Osteoblast (primary cell): ENCODE data around the gene ZRANB3. TPM values are rescaled to one million over a fixed set of nuclear protein-coding genes. Genes with fewer than 3 reads are reported as not detected.

Experiments
- DNase-seq: peaks from one replicate; pipeline ENCODE4 v3.0.0; 2011; ENCODE audit warnings: low spot score, mixed read lengths; ENCODE audit not compliant: insufficient read length; ENCODE audit errors: missing footprints
- H2AFZ ChIP-seq: 2 replicates; pipeline ENCODE4 v1.6.0; 2011; ENCODE audit warnings: mild to moderate bottlenecking, low read length
- H3K27ac ChIP-seq: 2 replicates; pipeline ENCODE4 v1.5.1; 2011; ENCODE audit warnings: mild to moderate bottlenecking, low read depth, low read length, moderate library complexity
- H3K27me3 ChIP-seq: 2 replicates; pipeline ENCODE4 v1.6.0; 2012; ENCODE audit warnings: mild to moderate bottlenecking, control low read depth, inconsistent platforms, low read length, moderate library complexity; ENCODE audit not compliant: insufficient read depth
- H3K36me3 ChIP-seq: 2 replicates; pipeline ENCODE4 v1.5.1; 2011; ENCODE audit warnings: mild to moderate bottlenecking, low read length, control low read depth, moderate library complexity; ENCODE audit not compliant: insufficient read depth
- H3K4me1 ChIP-seq: 2 replicates; pipeline ENCODE4 v1.5.1; 2011; ENCODE audit warnings: mild to moderate bottlenecking, low read length, control low read depth, moderate library complexity; ENCODE audit not compliant: insufficient read depth
- H3K4me2 ChIP-seq: 2 replicates; pipeline ENCODE4 v1.6.0; 2011; ENCODE audit warnings: mild to moderate bottlenecking, low read length; ENCODE audit not compliant: insufficient read depth
- H3K4me3 ChIP-seq: fragments of 200-600 bp; sonication (generic); 3 replicates; pipeline ENCODE4 v1.5.1; 2012; ENCODE audit warnings: mild to moderate bottlenecking, low read length, inconsistent platforms; ENCODE audit not compliant: insufficient read depth
- H3K79me2 ChIP-seq: 2 replicates; pipeline ENCODE4 v1.6.0; 2012; ENCODE audit warnings: mild to moderate bottlenecking, low read length, control low read depth, inconsistent platforms; ENCODE audit not compliant: insufficient read depth
- H3K9me3 ChIP-seq: 2 replicates; pipeline ENCODE4 v1.5.1; 2011; ENCODE audit warnings: low read depth, low read length, control low read depth
- H4K20me1 ChIP-seq: 2 replicates; pipeline ENCODE4 v1.6.0; 2012; ENCODE audit warnings: mild to moderate bottlenecking, low read length, control low read depth; ENCODE audit not compliant: insufficient read depth
- total RNA-seq: library from RNA; depleted of rRNA; stranded (reverse); fragments of >200 nt; gene quantifications from 2 replicates; pipeline ENCODE4 v1.2.3, GENCODE V29; 2012
- TF ChIP-seq, protein P1 (sequence below): IDR thresholded peaks from 2 replicates; pipeline ENCODE4 v1.5.1; 2011; ENCODE audit warnings: mild to moderate bottlenecking, low read depth, low read length, moderate library complexity; ENCODE audit errors: extremely low read depth

ZRANB3 gene
- total RNA-seq, 1 donor, result 9.0 TPM

DNA sequence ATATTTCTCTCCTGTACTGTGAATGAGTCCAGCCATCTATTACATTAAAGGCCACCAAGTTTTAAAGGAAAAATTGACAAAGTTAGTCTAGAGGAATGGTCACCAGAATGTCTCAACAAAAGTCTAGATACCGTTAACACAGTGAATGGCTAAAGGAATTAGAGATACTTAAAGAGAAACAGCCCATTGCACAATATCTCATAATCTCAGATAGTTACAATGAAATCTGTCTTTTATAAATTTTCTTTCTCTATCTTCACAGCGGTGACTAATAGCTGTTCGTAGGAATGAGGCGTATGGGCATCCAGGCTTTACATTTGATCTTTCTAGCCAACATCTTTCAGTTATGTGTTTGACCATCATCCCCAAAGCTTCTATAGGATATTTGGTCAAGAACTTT is 30.9 kb upstream of the ZRANB3 start:
- DNase-seq, result no peak

DNA sequence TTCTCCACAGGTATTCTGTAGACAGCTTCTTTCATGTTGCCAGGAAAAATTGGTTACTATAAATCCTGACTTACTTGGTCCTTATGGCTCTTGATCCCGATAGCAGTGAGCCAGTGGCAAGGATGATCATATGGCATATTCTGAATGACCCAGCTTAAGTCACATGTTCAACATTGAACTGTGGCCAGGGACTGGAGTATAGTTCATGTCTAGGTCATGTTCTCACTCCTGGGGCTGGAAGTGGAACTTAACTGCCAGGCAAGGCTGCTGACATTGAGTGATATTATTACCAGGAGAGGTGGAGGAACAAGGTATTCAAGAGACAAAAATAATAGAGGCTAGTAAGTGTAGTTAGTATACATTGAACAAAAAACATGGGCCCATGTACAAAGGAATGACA is 26.5 kb upstream of the ZRANB3 start:
- DNase-seq, result peak; percentile 23

More for the DNA sequence above, 30.9 kb upstream of the ZRANB3 start:
- no peak overlapping the region for H2AFZ ChIP-seq
- H4K20me1 ChIP-seq, result peaks cover 6% of the 10 kb centered on the region
- H3K36me3 ChIP-seq, result no peaks in the 10 kb centered on the region
- H3K4me3 ChIP-seq, result no peak overlapping the region
- no peaks in the 10 kb centered on the region for H3K27me3 ChIP-seq
- H3K4me1 ChIP-seq, result no peaks in the 10 kb centered on the region
- H3K9me3 ChIP-seq, result no peaks in the 10 kb centered on the region
- H3K4me2 ChIP-seq, result no peak overlapping the region
- H3K27ac ChIP-seq, result no peak overlapping the region
- TF ChIP-seq, protein P1, sequence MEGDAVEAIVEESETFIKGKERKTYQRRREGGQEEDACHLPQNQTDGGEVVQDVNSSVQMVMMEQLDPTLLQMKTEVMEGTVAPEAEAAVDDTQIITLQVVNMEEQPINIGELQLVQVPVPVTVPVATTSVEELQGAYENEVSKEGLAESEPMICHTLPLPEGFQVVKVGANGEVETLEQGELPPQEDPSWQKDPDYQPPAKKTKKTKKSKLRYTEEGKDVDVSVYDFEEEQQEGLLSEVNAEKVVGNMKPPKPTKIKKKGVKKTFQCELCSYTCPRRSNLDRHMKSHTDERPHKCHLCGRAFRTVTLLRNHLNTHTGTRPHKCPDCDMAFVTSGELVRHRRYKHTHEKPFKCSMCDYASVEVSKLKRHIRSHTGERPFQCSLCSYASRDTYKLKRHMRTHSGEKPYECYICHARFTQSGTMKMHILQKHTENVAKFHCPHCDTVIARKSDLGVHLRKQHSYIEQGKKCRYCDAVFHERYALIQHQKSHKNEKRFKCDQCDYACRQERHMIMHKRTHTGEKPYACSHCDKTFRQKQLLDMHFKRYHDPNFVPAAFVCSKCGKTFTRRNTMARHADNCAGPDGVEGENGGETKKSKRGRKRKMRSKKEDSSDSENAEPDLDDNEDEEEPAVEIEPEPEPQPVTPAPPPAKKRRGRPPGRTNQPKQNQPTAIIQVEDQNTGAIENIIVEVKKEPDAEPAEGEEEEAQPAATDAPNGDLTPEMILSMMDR, result no peak
- peaks cover 22% of the 10 kb centered on the region for H3K79me2 ChIP-seq

DNA sequence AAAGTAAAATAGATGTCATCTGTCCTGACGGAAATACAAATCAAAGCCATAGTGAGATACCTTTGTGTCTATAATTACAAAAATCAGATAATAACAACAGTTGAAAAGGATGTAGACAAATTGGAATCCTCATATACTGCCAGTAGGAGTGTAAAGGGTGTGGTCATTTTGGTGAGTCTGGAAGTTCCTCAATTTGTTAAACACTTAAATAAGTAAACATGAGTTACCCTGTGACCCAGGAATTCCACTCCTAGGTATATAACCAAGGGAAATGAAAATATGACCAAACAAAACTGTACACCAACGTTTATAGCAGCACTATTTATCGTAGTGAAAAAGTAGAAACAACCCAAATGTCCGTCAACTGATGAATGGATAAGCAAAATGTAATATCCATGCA is 24.3 kb upstream of the ZRANB3 start:
- Histone ChIP-seq H3K27ac (no peak overlapping the region), H3K9me3 (no peaks in the 10 kb centered on the region), H3K4me3 (no peak overlapping the region), H3K4me2 (no peak overlapping the region), H3K36me3 (no peaks in the 10 kb centered on the region), H2AFZ (no peak overlapping the region), H3K4me1 (no peaks in the 10 kb centered on the region), H3K27me3 (no peaks in the 10 kb centered on the region), H3K79me2 (peaks cover 45% of the 10 kb centered on the region), H4K20me1 (peaks cover 8% of the 10 kb centered on the region)
- TF ChIP-seq, protein P1, result no peak
- no peak for DNase-seq

More for the DNA sequence above, 26.5 kb upstream of the ZRANB3 start:
- peaks cover 37% of the 10 kb centered on the region for H3K79me2 ChIP-seq
- no peak overlapping the region for H2AFZ ChIP-seq
- H3K4me3 ChIP-seq, result no peak overlapping the region
- no peak overlapping the region for H3K4me2 ChIP-seq
- no peak overlapping the region for H3K27ac ChIP-seq
- H3K9me3 ChIP-seq, result no peaks in the 10 kb centered on the region
- TF ChIP-seq, protein P1, result no peak
- H3K27me3 ChIP-seq, result no peaks in the 10 kb centered on the region
- peaks cover 4% of the 10 kb centered on the region for H4K20me1 ChIP-seq
- no peaks in the 10 kb centered on the region for H3K4me1 ChIP-seq
- no peaks in the 10 kb centered on the region for H3K36me3 ChIP-seq

DNA sequence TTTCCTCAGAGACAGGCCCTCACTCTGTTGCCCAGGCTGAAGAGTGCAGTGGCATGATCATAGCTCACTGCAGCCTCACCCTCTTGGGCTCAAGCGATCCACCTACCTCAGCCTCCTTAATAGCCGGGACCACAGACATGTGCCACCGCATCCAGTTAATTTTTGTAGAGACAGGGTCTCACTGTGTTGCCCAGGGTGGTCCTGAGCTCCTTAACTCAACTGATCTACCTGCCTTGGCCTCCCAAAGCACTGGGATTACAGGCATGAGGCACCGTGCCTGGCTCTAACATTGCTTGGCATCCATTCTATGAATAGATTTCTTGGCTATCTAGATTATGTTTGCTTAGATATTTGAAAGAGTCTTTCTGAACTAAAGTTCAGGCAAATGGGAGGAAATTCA is 21.9 kb upstream of the ZRANB3 start:
- Histone ChIP-seq H3K4me3 (no peak overlapping the region), H3K4me1 (no peaks in the 10 kb centered on the region), H4K20me1 (peaks cover 4% of the 10 kb centered on the region), H3K27me3 (no peaks in the 10 kb centered on the region), H3K9me3 (no peaks in the 10 kb centered on the region), H2AFZ (no peak overlapping the region), H3K36me3 (no peaks in the 10 kb centered on the region), H3K27ac (no peak overlapping the region), H3K79me2 (peaks cover 46% of the 10 kb centered on the region), H3K4me2 (no peak overlapping the region)
- DNase-seq, result no peak
- TF ChIP-seq, protein P1, result no peak
